Measurements from ENCODE around the gene GAREM1. TPM values are rescaled to one million over a fixed set of nuclear protein-coding genes. Genes with fewer than 3 reads are reported as not detected.
"Not testable (repeated sequence)": the region's sequence is repeated elsewhere in the genome, so short reads cannot be mapped to it uniquely, and the experiment has no call there.

The GAREM1 gene
- total RNA-seq, 1 experiment from 2014 or later, result 0.17 TPM

GRCh38 chr18:32368991-32369390 is 101.7 kb downstream of the GAREM1 start:
- no peak for DNase-seq (ENCODE audit: low read depth)

- DNase-seq (ENCODE audit: low read depth), result no peak
Measured at GRCh38 chr18:32368170-32368569, 102.5 kb downstream of the GAREM1 start.

GRCh38 chr18:32366586-32367538 is 103.8 kb downstream of the GAREM1 start:
- DNase-seq (ENCODE audit: low read depth), result no peak

DNA sequence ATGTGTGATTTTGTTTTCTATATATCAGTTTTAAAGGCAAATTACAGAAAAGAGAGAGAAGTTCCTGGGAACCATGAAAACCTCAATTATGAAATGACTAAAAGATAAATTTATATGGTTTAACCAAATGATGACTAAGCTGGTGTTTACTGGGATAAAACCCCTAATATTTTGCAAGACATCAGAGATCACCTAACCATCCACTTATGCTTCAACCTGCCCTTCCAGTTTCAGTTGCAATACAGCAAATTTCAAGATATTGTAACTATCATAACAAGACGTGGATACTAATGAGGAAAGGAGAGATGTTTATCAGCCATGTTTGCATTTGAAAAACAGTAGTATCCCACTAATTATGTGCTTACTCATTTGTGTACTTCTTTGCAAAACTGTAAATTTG is 108.2 kb downstream of the GAREM1 start:
- no peak for DNase-seq (ENCODE audit: low read depth)

GRCh38 chr18:32360682-32361345 is 109.9 kb downstream of the GAREM1 start:
- no peak for DNase-seq (ENCODE audit: low read depth)

DNA sequence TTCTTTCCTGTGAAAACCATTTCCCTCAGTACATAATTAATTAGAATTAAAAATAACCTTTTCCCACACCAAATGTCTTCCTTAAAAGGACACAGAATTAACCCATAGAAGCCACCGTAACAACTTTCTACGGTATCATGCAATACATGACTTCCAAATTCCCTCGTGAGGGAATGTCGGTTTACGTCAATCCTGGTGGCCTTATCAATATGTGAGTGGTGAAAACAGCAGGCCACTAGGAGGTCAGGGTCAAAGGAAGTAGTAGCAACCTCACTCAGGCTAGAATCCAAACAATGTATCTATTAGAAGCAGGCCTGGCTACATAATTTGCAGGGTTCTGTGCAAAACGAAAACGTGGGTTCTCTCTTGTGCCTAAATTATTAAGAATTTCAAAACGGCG is 112.2 kb downstream of the GAREM1 start:
- DNase-seq (ENCODE audit: low read depth), result no peak

DNA sequence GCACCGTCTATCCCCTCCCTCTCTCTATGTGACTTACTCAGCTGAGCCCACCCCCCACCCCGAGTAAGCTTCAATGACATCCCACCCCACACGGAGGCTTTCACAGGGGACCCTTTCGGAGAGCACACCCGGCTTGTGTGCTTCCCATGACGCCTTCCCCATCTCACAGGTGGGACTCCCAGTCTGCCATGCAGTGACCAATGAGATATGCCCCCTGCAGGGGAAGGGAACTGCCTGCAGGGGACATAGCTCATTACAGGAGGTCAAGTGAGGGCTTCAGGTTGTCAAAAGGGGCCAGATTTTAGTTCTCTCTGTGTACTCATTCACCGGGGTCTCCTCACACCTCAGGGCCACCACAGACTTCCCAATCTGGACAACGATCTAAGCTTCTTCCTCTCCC is 112.6 kb downstream of the GAREM1 start:
- DNase-seq (ENCODE audit: low read depth), result no peak

- DNase-seq (ENCODE audit: low read depth), result no peak
Measured at GRCh38 chr18:32355896-32356295, 114.8 kb downstream of the GAREM1 start.

GRCh38 chr18:32354518-32354917 is 116.2 kb downstream of the GAREM1 start:
- DNase-seq (ENCODE audit: low read depth), result no peak

- no peak for DNase-seq (ENCODE audit: low read depth)
Measured at GRCh38 chr18:32353257-32353656, 117.4 kb downstream of the GAREM1 start.

- DNase-seq (ENCODE audit: low read depth), result no peak
Measured at GRCh38 chr18:32351032-32351431, 119.7 kb downstream of the GAREM1 start.

- DNase-seq (ENCODE audit: low read depth), result peak; percentile 65
Measured at GRCh38 chr18:32349728-32350395, 120.8 kb downstream of the GAREM1 start.

GRCh38 chr18:32346671-32347070 is 124.0 kb downstream of the GAREM1 start:
- DNase-seq (ENCODE audit: low read depth), result no peak

- no peak for DNase-seq (ENCODE audit: low read depth)
Measured at GRCh38 chr18:32343634-32344033, 127.0 kb downstream of the GAREM1 start.

DNA sequence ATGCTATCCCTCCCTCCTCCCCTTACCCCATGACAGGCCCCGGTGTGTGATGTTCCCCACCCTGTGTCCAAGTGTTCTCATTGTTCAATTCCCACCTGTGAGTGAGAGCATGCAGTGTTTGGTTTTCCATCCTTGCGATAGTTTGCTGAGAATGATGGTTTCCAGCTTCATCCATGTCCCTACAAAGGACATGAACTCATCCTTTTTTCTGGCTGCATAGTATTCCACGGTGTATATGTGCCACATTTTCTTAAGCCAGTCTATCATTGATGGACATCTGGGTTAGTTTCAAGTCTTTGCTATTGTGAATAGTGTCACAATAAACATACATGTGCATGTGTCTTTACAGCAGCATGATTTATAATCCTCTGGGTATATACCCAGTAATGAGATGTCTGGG is 129.6 kb downstream of the GAREM1 start:
- not testable (repeated sequence) for DNase-seq (ENCODE audit: low read depth)

GRCh38 chr18:32339045-32339444 is 131.6 kb downstream of the GAREM1 start:
- DNase-seq (ENCODE audit: low read depth), result no peak

DNA sequence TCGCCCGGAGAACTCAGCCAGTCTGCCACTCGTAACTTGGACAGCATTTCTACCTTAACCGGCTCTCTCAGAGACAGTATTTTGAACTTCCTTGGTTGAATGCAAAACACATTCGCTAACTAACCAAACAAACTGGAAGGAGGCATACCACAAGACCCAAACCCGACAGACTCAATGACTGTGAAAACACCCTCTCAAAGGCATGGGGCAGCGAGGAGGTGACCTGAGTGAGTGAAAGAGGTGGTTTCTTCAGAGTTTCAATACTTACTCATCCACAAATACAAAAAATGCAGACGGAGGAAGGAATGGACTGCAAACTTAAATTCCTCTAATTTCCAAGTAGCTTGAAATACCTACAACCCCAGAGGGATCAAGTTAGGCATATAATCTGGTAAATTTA is 132.9 kb downstream of the GAREM1 start:
- DNase-seq (ENCODE audit: low read depth), result no peak

DNA sequence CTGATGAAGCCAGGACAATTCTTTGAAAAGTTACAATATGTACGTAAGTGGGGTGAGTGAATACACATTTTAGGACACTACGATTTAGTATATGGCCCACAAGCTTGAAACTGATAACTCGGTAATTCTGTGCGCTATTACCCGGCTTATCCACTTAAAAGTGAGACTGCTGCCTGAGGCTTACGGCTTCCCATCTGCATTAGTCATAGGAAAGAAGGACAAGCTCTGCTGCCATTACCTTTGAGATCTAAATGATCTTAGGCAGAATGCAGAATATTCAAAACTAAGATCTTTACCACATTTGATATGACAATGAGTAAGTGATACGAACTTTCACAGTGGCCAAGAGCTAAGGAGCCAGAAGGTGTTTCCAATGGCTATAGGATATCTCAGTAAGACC is 133.3 kb downstream of the GAREM1 start:
- no peak for DNase-seq (ENCODE audit: low read depth)

DNA sequence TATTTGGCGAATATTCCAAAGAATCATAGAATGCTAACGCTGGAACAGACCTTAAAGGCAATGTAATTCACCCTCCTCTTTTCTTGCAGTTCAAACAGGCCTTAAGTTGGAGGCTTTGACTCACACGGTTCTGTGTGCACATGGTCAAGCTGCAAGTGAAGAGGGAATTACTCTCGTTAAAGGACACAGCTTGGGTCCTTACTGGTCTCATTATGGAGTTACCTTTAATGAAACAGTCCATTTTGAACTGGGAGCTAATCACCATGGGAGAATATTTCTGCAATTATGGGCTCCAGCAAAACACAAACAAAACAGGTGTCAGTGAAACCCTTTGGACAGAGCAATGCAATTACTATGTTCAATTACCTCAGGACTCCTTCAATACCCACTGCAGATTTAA is 135.5 kb downstream of the GAREM1 start:
- no peak for DNase-seq (ENCODE audit: low read depth)

DNA sequence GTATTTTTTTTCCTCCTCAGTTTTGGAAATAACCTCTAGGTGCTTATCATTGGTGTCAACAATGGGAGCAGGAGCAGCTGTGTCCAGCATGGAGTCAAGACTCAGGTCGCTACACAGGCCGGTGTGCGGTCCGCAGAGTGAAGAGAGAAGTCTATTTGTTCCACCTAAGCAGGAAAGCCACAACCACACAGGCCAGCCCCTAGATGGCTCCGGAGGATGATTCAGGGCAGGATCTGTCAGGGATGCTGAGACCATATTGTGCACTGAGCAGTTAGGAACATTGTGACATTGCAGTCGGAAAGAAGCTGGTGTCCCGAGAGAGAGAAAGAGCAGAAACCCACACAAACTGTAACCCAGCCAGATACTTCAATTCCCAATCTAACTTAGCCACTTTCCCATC is 136.9 kb downstream of the GAREM1 start:
- DNase-seq (ENCODE audit: low read depth), result no peak

GRCh38 chr18:32332708-32333107 is 138.0 kb downstream of the GAREM1 start:
- no peak for DNase-seq (ENCODE audit: low read depth)

- DNase-seq (ENCODE audit: low read depth), result no peak
Measured at GRCh38 chr18:32328974-32329373, 141.7 kb downstream of the GAREM1 start.

DNA sequence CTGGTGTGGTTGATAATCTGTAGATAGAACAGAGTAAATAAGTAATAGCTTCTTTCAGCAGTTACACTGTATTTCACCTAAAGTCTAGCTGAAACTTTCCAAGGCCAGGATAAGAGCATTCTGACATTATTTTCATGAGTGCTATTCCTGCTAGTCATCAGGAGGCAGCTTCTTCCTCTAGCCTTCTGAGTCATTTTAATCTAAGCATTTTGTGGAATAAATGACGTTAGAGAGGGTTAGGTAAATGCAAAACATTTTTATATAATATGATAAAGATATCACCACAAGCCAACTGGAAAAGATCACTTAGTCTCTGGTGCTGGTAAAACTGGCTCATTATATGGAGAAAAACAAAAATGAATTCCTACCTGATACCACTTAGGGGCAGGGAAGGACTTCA is 142.3 kb downstream of the GAREM1 start:
- no peak for DNase-seq (ENCODE audit: low read depth)
